ENCODE measurements around the gene TTLL10. TPM values are rescaled to one million over a fixed set of nuclear protein-coding genes. Genes with fewer than 3 reads are reported as not detected.

TTLL10 gene
- total RNA-seq, 1 experiment from 2014 or later, result 0.29 TPM

DNA sequence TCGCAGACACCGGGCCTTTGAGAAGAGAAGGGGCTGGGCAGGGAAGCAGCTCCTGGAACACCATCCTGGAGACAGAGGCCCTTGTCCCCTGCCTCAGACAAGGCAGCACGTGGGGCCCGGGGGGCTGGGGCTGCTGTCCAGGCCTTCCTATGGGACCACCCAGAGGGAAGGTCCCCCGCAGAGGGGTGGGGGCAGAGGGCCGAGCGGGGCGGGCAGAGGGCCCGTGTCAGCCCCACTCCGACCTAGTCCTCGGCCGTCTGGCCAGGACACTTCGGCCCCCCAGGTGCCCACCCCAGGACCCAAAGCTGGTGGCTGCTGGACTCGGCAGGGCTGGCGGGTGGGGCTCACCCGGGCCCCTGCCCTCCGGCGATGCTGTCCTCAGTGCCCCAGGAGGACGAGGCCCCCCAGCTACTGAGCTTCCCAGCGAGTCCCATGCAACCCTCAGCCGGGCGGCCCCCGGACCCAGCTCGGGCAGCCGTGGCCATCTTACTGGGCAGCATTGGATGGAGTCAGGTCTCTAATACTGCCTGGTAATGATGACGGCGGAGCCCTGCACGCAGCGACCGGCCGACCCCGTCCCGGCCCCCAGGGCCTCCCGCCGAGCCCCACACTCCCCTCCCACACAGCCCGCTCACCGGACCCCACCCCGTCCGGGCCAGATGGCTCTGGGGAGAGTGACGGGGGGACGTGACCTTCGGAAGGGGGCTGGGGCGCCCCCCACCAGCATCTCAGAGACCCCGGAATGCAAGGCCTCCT, 6.9 kb upstream of the TTLL10 start:
- Histone ChIP-seq H3K4me1 (peaks cover 16% of the 10 kb centered on the region), H3K27me3 (replicated peaks; ENCODE audit: control insufficient read depth, insufficient read depth, low read length) (no peaks in the 10 kb centered on the region), H3K36me3 (ENCODE audit: control insufficient read depth, insufficient read depth, low read length) (no peaks in the 10 kb centered on the region; the same call in 1 of the 2 replicates), H3K9me3 (no peaks in the 10 kb centered on the region), H3K4me3 (ENCODE audit: low read depth, low read length) (no peak overlapping the region)
- no peak overlapping the region for H3K27ac Mint-ChIP-seq (ENCODE audit: unreplicated experiment)
- TF ChIP-seq, protein P1, sequence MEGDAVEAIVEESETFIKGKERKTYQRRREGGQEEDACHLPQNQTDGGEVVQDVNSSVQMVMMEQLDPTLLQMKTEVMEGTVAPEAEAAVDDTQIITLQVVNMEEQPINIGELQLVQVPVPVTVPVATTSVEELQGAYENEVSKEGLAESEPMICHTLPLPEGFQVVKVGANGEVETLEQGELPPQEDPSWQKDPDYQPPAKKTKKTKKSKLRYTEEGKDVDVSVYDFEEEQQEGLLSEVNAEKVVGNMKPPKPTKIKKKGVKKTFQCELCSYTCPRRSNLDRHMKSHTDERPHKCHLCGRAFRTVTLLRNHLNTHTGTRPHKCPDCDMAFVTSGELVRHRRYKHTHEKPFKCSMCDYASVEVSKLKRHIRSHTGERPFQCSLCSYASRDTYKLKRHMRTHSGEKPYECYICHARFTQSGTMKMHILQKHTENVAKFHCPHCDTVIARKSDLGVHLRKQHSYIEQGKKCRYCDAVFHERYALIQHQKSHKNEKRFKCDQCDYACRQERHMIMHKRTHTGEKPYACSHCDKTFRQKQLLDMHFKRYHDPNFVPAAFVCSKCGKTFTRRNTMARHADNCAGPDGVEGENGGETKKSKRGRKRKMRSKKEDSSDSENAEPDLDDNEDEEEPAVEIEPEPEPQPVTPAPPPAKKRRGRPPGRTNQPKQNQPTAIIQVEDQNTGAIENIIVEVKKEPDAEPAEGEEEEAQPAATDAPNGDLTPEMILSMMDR (IDR thresholded peaks at IDR 0.05; ENCODE audit: insufficient read depth in 1 of 2, low read depth in 1 of 2, low read length in 1 of 2, severe bottlenecking in 1 of 2, unreplicated experiment in 1 of 2), result no peak
- H3K4me3 Mint-ChIP-seq (ENCODE audit: unreplicated experiment), result no peak overlapping the region
- intact Hi-C loops (cut with micrococcal nuclease; ENCODE audit: unreplicated experiment), result no loop called here
- ChIA-PET POLR2A (no interaction called here), CTCF (no interaction called here)
- H3K9me3 Mint-ChIP-seq (ENCODE audit: unreplicated experiment), result no peaks in the 10 kb centered on the region
- no peaks in the 10 kb centered on the region for H3K4me1 Mint-ChIP-seq (ENCODE audit: low read depth, unreplicated experiment)
- DNase-seq, result no peak
- no TSS peak for BruUV-seq (replicated peaks)
- no peaks in the 10 kb centered on the region for H3K27me3 Mint-ChIP-seq (ENCODE audit: insufficient read depth, unreplicated experiment)
- H3K36me3 Mint-ChIP-seq (ENCODE audit: insufficient read depth, unreplicated experiment), result peaks cover 49% of the 10 kb centered on the region

DNA sequence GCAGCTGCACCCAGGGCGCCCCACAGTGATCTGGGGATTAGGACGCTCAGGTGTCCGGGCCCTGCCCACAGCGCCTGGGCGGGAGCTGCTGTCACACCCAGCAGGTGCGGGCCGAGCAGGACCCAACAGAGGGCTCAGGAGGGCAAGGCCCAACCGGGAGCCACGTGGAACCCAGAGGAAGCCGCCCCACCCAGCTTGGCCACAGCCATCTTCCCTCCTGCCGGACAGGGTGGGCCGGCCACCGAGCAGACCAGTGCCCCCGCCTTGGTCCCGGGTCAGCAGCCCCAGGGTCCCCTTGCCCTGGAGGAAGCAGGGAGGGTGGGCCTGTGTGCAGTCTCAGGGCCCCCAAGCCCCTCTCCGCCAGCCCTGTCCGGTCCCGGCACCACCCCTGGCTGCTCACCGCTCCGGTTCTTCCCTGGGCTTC, 6.3 kb upstream of the TTLL10 start:
- DNase-seq, result no peak
- H3K27ac Mint-ChIP-seq (ENCODE audit: unreplicated experiment), result no peak overlapping the region

DNA sequence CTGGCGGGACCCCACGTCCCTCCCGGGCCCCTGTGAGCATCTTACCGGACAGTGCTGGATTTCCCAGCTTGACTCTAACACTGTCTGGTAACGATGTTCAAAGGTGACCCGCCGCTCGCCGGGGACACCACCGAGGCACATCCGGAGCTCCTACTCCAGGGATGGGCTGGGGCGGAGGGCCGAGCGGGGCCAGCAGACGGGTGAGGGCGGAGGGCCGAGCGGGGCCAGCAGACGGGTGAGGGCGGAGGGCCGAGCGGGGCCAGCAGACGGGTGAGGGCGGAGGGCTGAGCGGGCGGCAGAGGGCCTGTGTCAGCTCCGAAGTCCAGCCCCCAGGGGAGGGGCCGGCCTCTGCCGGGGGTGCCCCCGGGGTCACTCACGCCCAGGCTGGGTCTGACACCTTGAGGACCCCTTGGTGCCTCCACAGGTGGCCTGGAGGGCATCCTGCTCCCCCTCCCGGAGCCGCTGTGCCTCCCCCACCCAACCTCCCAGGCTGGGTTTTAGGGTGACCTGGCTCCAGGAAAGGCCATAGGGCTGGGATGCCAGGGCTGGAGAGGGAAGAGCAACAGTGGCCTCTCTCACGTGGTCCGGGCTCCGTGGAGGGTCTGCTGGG, 5.7 kb upstream of the TTLL10 start:
- H3K36me3 Mint-ChIP-seq (ENCODE audit: insufficient read depth, unreplicated experiment), result peaks cover 51% of the 10 kb centered on the region
- no peaks in the 10 kb centered on the region for H3K9me3 ChIP-seq
- no peak overlapping the region for H3K4me3 Mint-ChIP-seq (ENCODE audit: unreplicated experiment)
- no peak overlapping the region for H3K4me3 ChIP-seq (ENCODE audit: low read depth, low read length)
- no peaks in the 10 kb centered on the region for H3K9me3 Mint-ChIP-seq (ENCODE audit: unreplicated experiment)
- intact Hi-C loops (cut with micrococcal nuclease; ENCODE audit: unreplicated experiment), result no loop called here
- peaks cover 9% of the 10 kb centered on the region for H3K4me1 ChIP-seq
- no peaks in the 10 kb centered on the region; the same call in 1 of the 2 replicates for H3K36me3 ChIP-seq (ENCODE audit: control insufficient read depth, insufficient read depth, low read length)
- TF ChIP-seq, protein P1 (IDR thresholded peaks at IDR 0.05; ENCODE audit: insufficient read depth in 1 of 2, low read depth in 1 of 2, low read length in 1 of 2, severe bottlenecking in 1 of 2, unreplicated experiment in 1 of 2), result no peak
- no peak for DNase-seq
- CTCF ChIA-PET, result no interaction called here
- H3K27me3 ChIP-seq (replicated peaks; ENCODE audit: control insufficient read depth, insufficient read depth, low read length), result no peaks in the 10 kb centered on the region
- no peaks in the 10 kb centered on the region for H3K4me1 Mint-ChIP-seq (ENCODE audit: low read depth, unreplicated experiment)
- POLR2A ChIA-PET, result no interaction called here
- BruUV-seq (replicated peaks), result no TSS peak
- no peak overlapping the region for H3K27ac Mint-ChIP-seq (ENCODE audit: unreplicated experiment)
- H3K27me3 Mint-ChIP-seq (ENCODE audit: insufficient read depth, unreplicated experiment), result no peaks in the 10 kb centered on the region

More for the DNA sequence above, 6.3 kb upstream of the TTLL10 start:
- Histone ChIP-seq H3K27me3 (replicated peaks; ENCODE audit: control insufficient read depth, insufficient read depth, low read length) (no peaks in the 10 kb centered on the region), H3K4me1 (peaks cover 10% of the 10 kb centered on the region), H3K4me3 (ENCODE audit: low read depth, low read length) (no peak overlapping the region), H3K36me3 (ENCODE audit: control insufficient read depth, insufficient read depth, low read length) (no peaks in the 10 kb centered on the region; the same call in 1 of the 2 replicates), H3K9me3 (no peaks in the 10 kb centered on the region)
- POLR2A ChIA-PET, result no interaction called here
- H3K4me3 Mint-ChIP-seq (ENCODE audit: unreplicated experiment), result no peak overlapping the region
- H3K36me3 Mint-ChIP-seq (ENCODE audit: insufficient read depth, unreplicated experiment), result peaks cover 55% of the 10 kb centered on the region
- no peaks in the 10 kb centered on the region for H3K27me3 Mint-ChIP-seq (ENCODE audit: insufficient read depth, unreplicated experiment)
- intact Hi-C loops (cut with micrococcal nuclease; ENCODE audit: unreplicated experiment), result no loop called here
- CTCF ChIA-PET, result no interaction called here
- TF ChIP-seq, protein P1 (IDR thresholded peaks at IDR 0.05; ENCODE audit: insufficient read depth in 1 of 2, low read depth in 1 of 2, low read length in 1 of 2, severe bottlenecking in 1 of 2, unreplicated experiment in 1 of 2), result no peak
- no peaks in the 10 kb centered on the region for H3K4me1 Mint-ChIP-seq (ENCODE audit: low read depth, unreplicated experiment)
- no TSS peak for BruUV-seq (replicated peaks)
- no peaks in the 10 kb centered on the region for H3K9me3 Mint-ChIP-seq (ENCODE audit: unreplicated experiment)

Data from Caco-2 (cell line).